ENCODE results near the gene CHST8.

Gene CHST8

GRCh38 chr19:33727331-33727998 is 105.7 kb downstream of the CHST8 start:
- no peaks in the 10 kb centered on the region for H3K27me3 Mint-ChIP-seq

GRCh38 chr19:33728141-33728540 is 106.4 kb downstream of the CHST8 start:
- Mint-ChIP-seq H3K4me3 (no peak overlapping the region), H3K36me3 (ENCODE audit: low read depth) (no peaks in the 10 kb centered on the region), H3K4me1 (ENCODE audit: low read depth) (no peaks in the 10 kb centered on the region), H3K27ac (no peak overlapping the region), H3K27me3 (no peaks in the 10 kb centered on the region), H3K9me3 (no peaks in the 10 kb centered on the region)

More at GRCh38 chr19:33727331-33727998, 105.7 kb downstream of the CHST8 start:
- Mint-ChIP-seq H3K9me3 (no peaks in the 10 kb centered on the region), H3K27ac (no peak overlapping the region), H3K4me3 (no peak overlapping the region), H3K36me3 (ENCODE audit: low read depth) (no peaks in the 10 kb centered on the region), H3K4me1 (ENCODE audit: low read depth) (no peaks in the 10 kb centered on the region)

- H3K4me1 Mint-ChIP-seq (ENCODE audit: low read depth) = no peaks in the 10 kb centered on the region
Observed at GRCh38 chr19:33730858-33731607, 109.3 kb downstream of the CHST8 start.

GRCh38 chr19:33731881-33732280 is 110.1 kb downstream of the CHST8 start:
- Mint-ChIP-seq H3K4me1 (ENCODE audit: low read depth) (no peaks in the 10 kb centered on the region), H3K9me3 (no peaks in the 10 kb centered on the region), H3K4me3 (no peak overlapping the region), H3K27ac (no peak overlapping the region), H3K27me3 (no peaks in the 10 kb centered on the region), H3K36me3 (ENCODE audit: low read depth) (no peaks in the 10 kb centered on the region)

More at GRCh38 chr19:33730858-33731607, 109.3 kb downstream of the CHST8 start:
- no peaks in the 10 kb centered on the region for H3K36me3 Mint-ChIP-seq (ENCODE audit: low read depth)
- no peak overlapping the region for H3K4me3 Mint-ChIP-seq
- no peaks in the 10 kb centered on the region for H3K9me3 Mint-ChIP-seq
- no peak overlapping the region for H3K27ac Mint-ChIP-seq
- no peaks in the 10 kb centered on the region for H3K27me3 Mint-ChIP-seq

GRCh38 chr19:33734913-33735312 is 113.2 kb downstream of the CHST8 start:
- no peaks in the 10 kb centered on the region for H3K36me3 Mint-ChIP-seq (ENCODE audit: low read depth)
- H3K4me3 Mint-ChIP-seq = no peak overlapping the region
- peaks cover 5% of the 10 kb centered on the region for H3K27me3 Mint-ChIP-seq
- H3K9me3 Mint-ChIP-seq = no peaks in the 10 kb centered on the region
- no peaks in the 10 kb centered on the region for H3K4me1 Mint-ChIP-seq (ENCODE audit: low read depth)
- H3K27ac Mint-ChIP-seq = no peak overlapping the region

- H3K27me3 Mint-ChIP-seq = peaks cover 5% of the 10 kb centered on the region
Observed at GRCh38 chr19:33736158-33736557, 114.4 kb downstream of the CHST8 start.

GRCh38 chr19:33736787-33737186 is 115.0 kb downstream of the CHST8 start:
- no peaks in the 10 kb centered on the region for H3K36me3 Mint-ChIP-seq (ENCODE audit: low read depth)
- no peaks in the 10 kb centered on the region for H3K4me1 Mint-ChIP-seq (ENCODE audit: low read depth)
- peaks cover 5% of the 10 kb centered on the region for H3K27me3 Mint-ChIP-seq
- H3K9me3 Mint-ChIP-seq = no peaks in the 10 kb centered on the region
- no peak overlapping the region for H3K27ac Mint-ChIP-seq
- H3K4me3 Mint-ChIP-seq = no peak overlapping the region

More at GRCh38 chr19:33736158-33736557, 114.4 kb downstream of the CHST8 start:
- Mint-ChIP-seq H3K36me3 (ENCODE audit: low read depth) (no peaks in the 10 kb centered on the region), H3K4me3 (no peak overlapping the region), H3K27ac (no peak overlapping the region), H3K4me1 (ENCODE audit: low read depth) (no peaks in the 10 kb centered on the region), H3K9me3 (no peaks in the 10 kb centered on the region)

GRCh38 chr19:33737681-33738371 is 116.1 kb downstream of the CHST8 start:
- Mint-ChIP-seq H3K4me3 (no peak overlapping the region), H3K9me3 (no peaks in the 10 kb centered on the region), H3K36me3 (ENCODE audit: low read depth) (no peaks in the 10 kb centered on the region), H3K27ac (no peak overlapping the region), H3K4me1 (ENCODE audit: low read depth) (no peaks in the 10 kb centered on the region), H3K27me3 (peaks cover 5% of the 10 kb centered on the region)

- Mint-ChIP-seq H3K9me3 (no peaks in the 10 kb centered on the region), H3K27me3 (peaks cover 5% of the 10 kb centered on the region), H3K27ac (no peak overlapping the region), H3K4me3 (no peak overlapping the region), H3K4me1 (ENCODE audit: low read depth) (no peaks in the 10 kb centered on the region), H3K36me3 (ENCODE audit: low read depth) (no peaks in the 10 kb centered on the region)
Observed at GRCh38 chr19:33740811-33741396, 119.2 kb downstream of the CHST8 start.

- no peak overlapping the region for H3K4me3 Mint-ChIP-seq
- no peaks in the 10 kb centered on the region for H3K36me3 Mint-ChIP-seq (ENCODE audit: low read depth)
Observed at GRCh38 chr19:33745297-33745696, 123.5 kb downstream of the CHST8 start.

GRCh38 chr19:33746159-33746558 is 124.4 kb downstream of the CHST8 start:
- Mint-ChIP-seq H3K4me1 (ENCODE audit: low read depth) (no peaks in the 10 kb centered on the region), H3K27ac (no peak overlapping the region), H3K27me3 (peaks cover 4% of the 10 kb centered on the region), H3K36me3 (ENCODE audit: low read depth) (no peaks in the 10 kb centered on the region), H3K9me3 (no peaks in the 10 kb centered on the region), H3K4me3 (no peak overlapping the region)

More at GRCh38 chr19:33745297-33745696, 123.5 kb downstream of the CHST8 start:
- Mint-ChIP-seq H3K27ac (no peak overlapping the region), H3K4me1 (ENCODE audit: low read depth) (no peaks in the 10 kb centered on the region), H3K9me3 (no peaks in the 10 kb centered on the region), H3K27me3 (peaks cover 4% of the 10 kb centered on the region)

GRCh38 chr19:33747273-33747672 is 125.5 kb downstream of the CHST8 start:
- no peaks in the 10 kb centered on the region for H3K4me1 Mint-ChIP-seq (ENCODE audit: low read depth)
- no peaks in the 10 kb centered on the region for H3K36me3 Mint-ChIP-seq (ENCODE audit: low read depth)
- H3K4me3 Mint-ChIP-seq = no peak overlapping the region
- H3K27ac Mint-ChIP-seq = no peak overlapping the region
- peaks cover 4% of the 10 kb centered on the region for H3K27me3 Mint-ChIP-seq
- H3K9me3 Mint-ChIP-seq = no peaks in the 10 kb centered on the region

- Mint-ChIP-seq H3K27me3 (peaks cover 4% of the 10 kb centered on the region), H3K27ac (no peak overlapping the region), H3K4me1 (ENCODE audit: low read depth) (no peaks in the 10 kb centered on the region), H3K36me3 (ENCODE audit: low read depth) (no peaks in the 10 kb centered on the region), H3K4me3 (no peak overlapping the region), H3K9me3 (no peaks in the 10 kb centered on the region)
Observed at GRCh38 chr19:33748231-33748630, 126.5 kb downstream of the CHST8 start.

GRCh38 chr19:33749016-33749415 is 127.3 kb downstream of the CHST8 start:
- Mint-ChIP-seq H3K27ac (no peak overlapping the region), H3K36me3 (ENCODE audit: low read depth) (no peaks in the 10 kb centered on the region), H3K27me3 (peaks cover 4% of the 10 kb centered on the region), H3K4me1 (ENCODE audit: low read depth) (no peaks in the 10 kb centered on the region), H3K4me3 (no peak overlapping the region), H3K9me3 (no peaks in the 10 kb centered on the region)
